ENCODE data around the gene SLC10A7. TPM values are rescaled to one million over a fixed set of nuclear protein-coding genes. Genes with fewer than 3 reads are reported as not detected.

The SLC10A7 gene
- total RNA-seq, 1 donor: 9.0 TPM

DNA sequence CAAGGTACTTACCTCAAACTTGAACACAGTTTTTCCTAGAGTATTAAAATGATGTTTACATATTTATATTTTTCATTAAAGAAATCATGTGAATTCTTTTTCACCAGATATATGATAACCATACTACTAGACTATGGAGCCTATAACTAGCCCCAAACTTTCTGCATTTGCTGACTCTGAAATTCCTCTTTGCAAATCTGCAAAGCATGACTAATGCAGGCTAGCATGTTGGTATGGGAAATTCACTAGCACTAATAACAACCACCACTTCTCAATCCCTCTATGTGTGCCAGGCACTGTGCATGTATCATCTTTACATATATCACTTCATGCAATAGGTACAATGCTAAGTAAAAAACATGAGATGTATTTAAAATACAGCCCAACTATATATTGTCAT lies 51.1 kb downstream of the SLC10A7 start:
- Histone ChIP-seq H3K4me3 (ENCODE audit: insufficient read depth, low read length) (no peak overlapping the region), H3K9me3 (ENCODE audit: low read depth, low read length) (no peaks in the 10 kb centered on the region), H4K20me1 (ENCODE audit: insufficient read depth, low read length) (no peaks in the 10 kb centered on the region), H3K4me1 (ENCODE audit: insufficient read depth, low read length) (no peaks in the 10 kb centered on the region), H3K27ac (ENCODE audit: low read depth, low read length) (no peak overlapping the region), H2AFZ (ENCODE audit: low read length) (no peak overlapping the region), H3K79me2 (ENCODE audit: insufficient read depth, low read length) (no peaks in the 10 kb centered on the region), H3K4me2 (ENCODE audit: insufficient read depth, low read length) (no peak overlapping the region), H3K36me3 (ENCODE audit: insufficient read depth, low read length) (no peaks in the 10 kb centered on the region), H3K27me3 (ENCODE audit: insufficient read depth, low read length) (no peaks in the 10 kb centered on the region)
- TF ChIP-seq, protein P1, sequence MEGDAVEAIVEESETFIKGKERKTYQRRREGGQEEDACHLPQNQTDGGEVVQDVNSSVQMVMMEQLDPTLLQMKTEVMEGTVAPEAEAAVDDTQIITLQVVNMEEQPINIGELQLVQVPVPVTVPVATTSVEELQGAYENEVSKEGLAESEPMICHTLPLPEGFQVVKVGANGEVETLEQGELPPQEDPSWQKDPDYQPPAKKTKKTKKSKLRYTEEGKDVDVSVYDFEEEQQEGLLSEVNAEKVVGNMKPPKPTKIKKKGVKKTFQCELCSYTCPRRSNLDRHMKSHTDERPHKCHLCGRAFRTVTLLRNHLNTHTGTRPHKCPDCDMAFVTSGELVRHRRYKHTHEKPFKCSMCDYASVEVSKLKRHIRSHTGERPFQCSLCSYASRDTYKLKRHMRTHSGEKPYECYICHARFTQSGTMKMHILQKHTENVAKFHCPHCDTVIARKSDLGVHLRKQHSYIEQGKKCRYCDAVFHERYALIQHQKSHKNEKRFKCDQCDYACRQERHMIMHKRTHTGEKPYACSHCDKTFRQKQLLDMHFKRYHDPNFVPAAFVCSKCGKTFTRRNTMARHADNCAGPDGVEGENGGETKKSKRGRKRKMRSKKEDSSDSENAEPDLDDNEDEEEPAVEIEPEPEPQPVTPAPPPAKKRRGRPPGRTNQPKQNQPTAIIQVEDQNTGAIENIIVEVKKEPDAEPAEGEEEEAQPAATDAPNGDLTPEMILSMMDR (IDR thresholded peaks at IDR 0.05; ENCODE audit: extremely low read depth, low read depth, low read length): no peak
- DNase-seq (ENCODE audit: insufficient read length, low spot score, missing footprints): no peak

GRCh38 chr4:146469022-146469421 lies 52.7 kb downstream of the SLC10A7 start:
- TF ChIP-seq, protein P1 (IDR thresholded peaks at IDR 0.05; ENCODE audit: extremely low read depth, low read depth, low read length): no peak
- no peak for DNase-seq (ENCODE audit: insufficient read length, low spot score, missing footprints)

DNA sequence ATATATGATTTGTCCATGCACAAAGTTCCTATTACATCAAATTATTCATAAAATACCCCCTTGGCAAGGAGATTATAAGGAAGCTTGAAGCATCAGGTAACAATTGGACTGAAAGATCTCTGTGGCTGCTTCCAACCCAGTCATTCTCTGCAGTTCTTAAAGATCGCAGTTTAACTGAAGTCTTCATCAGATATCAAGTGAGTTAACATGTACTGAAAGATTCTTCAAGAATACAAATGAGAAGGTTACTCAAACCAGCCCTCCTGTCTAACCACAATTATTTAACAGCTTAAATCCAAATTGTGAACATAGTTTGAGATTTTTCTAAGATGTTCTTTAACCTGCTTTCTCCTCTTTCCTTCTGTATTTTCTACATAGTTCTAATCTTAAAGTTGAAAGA lies 56.1 kb downstream of the SLC10A7 start:
- Histone ChIP-seq H3K36me3 (ENCODE audit: insufficient read depth, low read length) (no peaks in the 10 kb centered on the region), H2AFZ (ENCODE audit: low read length) (no peak overlapping the region), H3K4me3 (ENCODE audit: insufficient read depth, low read length) (no peak overlapping the region), H3K27ac (ENCODE audit: low read depth, low read length) (no peak overlapping the region), H4K20me1 (ENCODE audit: insufficient read depth, low read length) (no peaks in the 10 kb centered on the region), H3K4me1 (ENCODE audit: insufficient read depth, low read length) (no peaks in the 10 kb centered on the region), H3K79me2 (ENCODE audit: insufficient read depth, low read length) (no peaks in the 10 kb centered on the region), H3K9me3 (ENCODE audit: low read depth, low read length) (no peaks in the 10 kb centered on the region), H3K4me2 (ENCODE audit: insufficient read depth, low read length) (no peak overlapping the region), H3K27me3 (ENCODE audit: insufficient read depth, low read length) (no peaks in the 10 kb centered on the region)
- DNase-seq (ENCODE audit: insufficient read length, low spot score, missing footprints): no peak
- TF ChIP-seq, protein P1 (IDR thresholded peaks at IDR 0.05; ENCODE audit: extremely low read depth, low read depth, low read length): no peak

More at GRCh38 chr4:146469022-146469421, 52.7 kb downstream of the SLC10A7 start:
- Histone ChIP-seq H3K9me3 (ENCODE audit: low read depth, low read length) (no peaks in the 10 kb centered on the region), H3K4me3 (ENCODE audit: insufficient read depth, low read length) (no peak overlapping the region), H3K36me3 (ENCODE audit: insufficient read depth, low read length) (no peaks in the 10 kb centered on the region), H3K27ac (ENCODE audit: low read depth, low read length) (no peak overlapping the region), H3K4me2 (ENCODE audit: insufficient read depth, low read length) (no peak overlapping the region), H4K20me1 (ENCODE audit: insufficient read depth, low read length) (no peaks in the 10 kb centered on the region), H3K4me1 (ENCODE audit: insufficient read depth, low read length) (no peaks in the 10 kb centered on the region), H3K79me2 (ENCODE audit: insufficient read depth, low read length) (no peaks in the 10 kb centered on the region), H3K27me3 (ENCODE audit: insufficient read depth, low read length) (no peaks in the 10 kb centered on the region), H2AFZ (ENCODE audit: low read length) (no peak overlapping the region)

- Histone ChIP-seq H3K4me3 (ENCODE audit: insufficient read depth, low read length) (no peak overlapping the region), H3K27me3 (ENCODE audit: insufficient read depth, low read length) (no peaks in the 10 kb centered on the region), H3K4me1 (ENCODE audit: insufficient read depth, low read length) (no peaks in the 10 kb centered on the region), H2AFZ (ENCODE audit: low read length) (no peak overlapping the region), H4K20me1 (ENCODE audit: insufficient read depth, low read length) (no peaks in the 10 kb centered on the region), H3K4me2 (ENCODE audit: insufficient read depth, low read length) (no peak overlapping the region), H3K27ac (ENCODE audit: low read depth, low read length) (no peak overlapping the region), H3K36me3 (ENCODE audit: insufficient read depth, low read length) (no peaks in the 10 kb centered on the region), H3K9me3 (ENCODE audit: low read depth, low read length) (no peaks in the 10 kb centered on the region), H3K79me2 (ENCODE audit: insufficient read depth, low read length) (no peaks in the 10 kb centered on the region)
- no peak for DNase-seq (ENCODE audit: insufficient read length, low spot score, missing footprints)
- TF ChIP-seq, protein P1 (IDR thresholded peaks at IDR 0.05; ENCODE audit: extremely low read depth, low read depth, low read length): no peak
Observed at GRCh38 chr4:146462251-146462650, 59.5 kb downstream of the SLC10A7 start.
